HepG2 (cell line): ENCODE results near the gene LSS. TPM values are rescaled to one million over a fixed set of nuclear protein-coding genes. Genes with fewer than 3 reads are reported as not detected.

ENCODE experiments used
- ATAC-seq: fragments of 200-7000 bp; cut with Tn5 transposase; 3 replicates; pipeline ENCODE4 v1.9.1; 2020; ENCODE audit warnings: mild to moderate bottlenecking, moderate library complexity
- BruUV-seq: library from RNA; stranded (reverse); fragments of 400-500 nt; replicated peaks from 2 replicates; lab custom pipeline; 2021; lab: Mats Ljungman, UMichigan
- CTCF ChIA-PET: fragments of 300-600 bp; formaldehyde crosslinking; extraction: SDS; loops from one replicate; lab custom pipeline; 2021; ENCODE audit warnings: low total read pairs, inconsistent platforms, low intra/inter-chr PET ratio; lab: Yijun Ruan, JAX
- POLR2A ChIA-PET: fragments of 350-600 bp; sonication (Branson Sonifier 250); formaldehyde crosslinking; loops from one replicate; lab custom pipeline; 2020; ENCODE audit warnings: antibody characterized with exemption, inconsistent platforms; lab: Yijun Ruan, JAX
- DNase-seq: peaks from one replicate; pipeline ENCODE4 v3.0.0-alpha.2; 2015; ENCODE audit warnings: low spot score
- FAIRE-seq: peaks from 3 replicates; lab custom pipeline; 2011; peaks lifted over from hg19 to GRCh38; lab: Jason Lieb, UNC
- H2AFZ ChIP-seq: one replicate; pipeline ENCODE4 v1.6.1; 2011; ENCODE audit warnings: low read length, inconsistent platforms
- H3K27ac ChIP-seq: fragments of 300-600 bp; 3 replicates; pipeline ENCODE4 v1.8.0; 2011; ENCODE audit warnings: mixed run types, mild to moderate bottlenecking, mixed read lengths, low read length, inconsistent platforms; ENCODE audit not compliant: insufficient read depth; ENCODE audit errors: extremely low read length
- H3K27me3 ChIP-seq, 2 experiments: fragments of 200-600 bp in 1 of 2; 2 replicates in 1 of 2; 3 replicates in 1 of 2; pipeline versions ENCODE4 v1.6.0 to v1.8.0; 2011; ENCODE audit warnings: low read length in 2 of 2, mild to moderate bottlenecking in 2 of 2, moderate library complexity in 2 of 2, inconsistent platforms in 1 of 2; ENCODE audit not compliant: insufficient read depth in 2 of 2, control insufficient read depth in 1 of 2
- H3K36me3 ChIP-seq, 2 experiments: fragments of 200-600 bp in 1 of 2; replicated peaks in 1 of 2; 2 replicates in 1 of 2; 3 replicates in 1 of 2; pipeline versions ENCODE4 v1.5.1 to v1.8.0; 2011; ENCODE audit warnings: low read length in 2 of 2, inconsistent platforms in 1 of 2; ENCODE audit not compliant: insufficient read depth in 2 of 2, control insufficient read depth in 1 of 2
- H3K4me1 ChIP-seq: 2 replicates; pipeline ENCODE4 v1.5.1; 2012; ENCODE audit warnings: low read length, inconsistent platforms; ENCODE audit not compliant: insufficient read depth
- H3K4me2 ChIP-seq: 2 replicates; pipeline ENCODE4 v1.6.0; 2011; ENCODE audit warnings: low read depth, low read length, inconsistent platforms
- H3K4me3 ChIP-seq, 3 experiments: fragments of 200-600 bp in 1 of 3; sonication (generic), shearing (Covaris generic) in 1 of 3; replicated peaks in 1 of 3; 2 replicates each; pipeline ENCODE4 v1.5.1; 2011 to 2016; ENCODE audit warnings: low read length in 3 of 3, inconsistent platforms in 2 of 3, low read depth in 2 of 3, mild to moderate bottlenecking in 2 of 3, control low read depth in 1 of 3, mixed read lengths in 1 of 3; ENCODE audit not compliant: insufficient read depth in 1 of 3
- H3K79me2 ChIP-seq: one replicate; pipeline ENCODE4 v1.6.1; 2011; ENCODE audit warnings: low read length, inconsistent platforms; ENCODE audit not compliant: insufficient read depth
- H3K9ac ChIP-seq: 2 replicates; pipeline ENCODE4 v1.6.0; 2011; ENCODE audit warnings: mild to moderate bottlenecking, low read depth, low read length, inconsistent platforms; ENCODE audit not compliant: insufficient read depth
- H3K9me3 ChIP-seq: 2 replicates; pipeline ENCODE4 v1.5.1; 2012; ENCODE audit warnings: mild to moderate bottlenecking, low read length
- H4K20me1 ChIP-seq: 2 replicates; pipeline ENCODE4 v1.6.0; 2011; ENCODE audit warnings: inconsistent platforms, mild to moderate bottlenecking, low read length, moderate library complexity; ENCODE audit not compliant: insufficient read depth
- MAFK ChIP-seq, 2 experiments: IDR thresholded peaks in 1 of 2; conservative IDR thresholded peaks in 1 of 2; 2 replicates each; pipeline ENCODE4 v1.6.1; 2011; ENCODE audit warnings: improper control_type of control experiment in 2 of 2, low read length in 2 of 2
- MEF2D ChIP-seq: sonication (generic); formaldehyde crosslinking; IDR thresholded peaks from 2 replicates; pipeline ENCODE4 v1.5.1; 2020; ENCODE audit warnings: mild to moderate bottlenecking, missing genetic modification reagents
- NAIF1 ChIP-seq: sonication (generic); formaldehyde crosslinking; IDR thresholded peaks from 2 replicates; pipeline ENCODE4 v1.5.0; 2020; ENCODE audit warnings: mild to moderate bottlenecking, missing genetic modification reagents, borderline replicate concordance
- NFRKB ChIP-seq: fragments of 450-650 bp; IDR thresholded peaks from 2 replicates; pipeline ENCODE4 v1.6.1; 2017
- NR1H2 ChIP-seq: sonication (generic); formaldehyde crosslinking; IDR thresholded peaks from 2 replicates; pipeline ENCODE4 v1.8.1; 2022; ENCODE audit warnings: low read depth, missing genetic modification reagents, borderline replicate concordance
- RFXAP ChIP-seq: sonication (generic); formaldehyde crosslinking; IDR thresholded peaks from 2 replicates; pipeline ENCODE4 v1.4.0; 2020; ENCODE audit warnings: missing genetic modification reagents, borderline replicate concordance
- TARDBP ChIP-seq: sonication (generic); formaldehyde crosslinking; IDR thresholded peaks from 2 replicates; pipeline ENCODE4 v1.8.0; 2022; ENCODE audit warnings: mild to moderate bottlenecking, missing genetic modification reagents
- TBX3 ChIP-seq: fragments of 450-650 bp; IDR thresholded peaks from 2 replicates; pipeline ENCODE4 v1.6.1; 2017; ENCODE audit warnings: antibody characterized with exemption, mild to moderate bottlenecking, inconsistent platforms, borderline replicate concordance
- TCF7L2 ChIP-seq: IDR thresholded peaks from 2 replicates; pipeline ENCODE4 v1.6.1; 2011; ENCODE audit warnings: mild to moderate bottlenecking, low read depth, low read length, moderate library complexity
- ZBTB21 ChIP-seq: sonication (generic); formaldehyde crosslinking; IDR thresholded peaks from 2 replicates; pipeline ENCODE4 v1.4.0; 2020; ENCODE audit warnings: missing genetic modification reagents
- ZFP1 ChIP-seq: IDR thresholded peaks from 2 replicates; pipeline ENCODE4 v1.6.1; 2016
- ZMAT5 ChIP-seq: sonication (generic); formaldehyde crosslinking; IDR thresholded peaks from 2 replicates; pipeline ENCODE4 v1.5.0; 2020; ENCODE audit warnings: mild to moderate bottlenecking, low read depth, missing genetic modification reagents, borderline replicate concordance
- ZNF761 ChIP-seq: sonication (generic); formaldehyde crosslinking; conservative IDR thresholded peaks from 2 replicates; pipeline ENCODE4 v1.4.0; 2020; ENCODE audit warnings: mild to moderate bottlenecking, missing genetic modification reagents
- WGBS: methylation state at CpG from one replicate; pipeline ENCODE4 v1.1.6; 2017; ENCODE audit warnings: low lambda C conversion rate; 5-methylcytosine and 5-hydroxymethylcytosine counted together
- in situ Hi-C: cut with HindIII; loops from 2 replicates; pipeline ENCODE4 v1.10.0; 2017; ENCODE audit warnings: low pct_unique_long_range_greater_than_20kb; ENCODE audit not compliant: extremely low pct_ligation_motif_present
- intact Hi-C: fragments of 100-400 bp; cut with micrococcal nuclease; formaldehyde crosslinking; loops from one replicate; pipeline ENCODE4 v1.10.0; 2022; ENCODE audit not compliant: unreplicated experiment
- polyA plus RNA-seq, 8 experiments: library from polyadenylated mRNA; depleted of rRNA in 3 of 8; stranded (reverse) in 7 of 8; unstranded in 1 of 8; fragments of >200 nt; fragmentation: Illumina TruSeq in 4 of 8; extraction: Trizol in 4 of 8; gene quantifications; 2 replicates each; pipeline versions ENCODE4 v1.2.1 to v1.2.3, GENCODE V29; 2011 to 2016; ENCODE audit warnings: low read depth in 4 of 8, missing spikeins in 1 of 8, mixed read lengths in 1 of 8; ENCODE audit not compliant: insufficient read depth in 1 of 8
- total RNA-seq, 5 experiments: library from RNA; depleted of rRNA; stranded (reverse); fragments of >200 nt; fragmentation: Illumina TruSeq; extraction: Trizol; gene quantifications; 2 replicates each; pipeline ENCODE4 v1.2.3, GENCODE V29; 2016; ENCODE audit warnings: low read depth in 1 of 5
- TF ChIP-seq, protein P1 (sequence below), 2 experiments: IDR thresholded peaks; 2 replicates each; pipeline ENCODE4 v1.6.1; 2011 to 2012; ENCODE audit warnings: low read length in 2 of 2, borderline replicate concordance in 1 of 2, low read depth in 1 of 2, mild to moderate bottlenecking in 1 of 2, moderate library complexity in 1 of 2
- TF ChIP-seq, protein P2 (sequence below): sonication (generic); formaldehyde crosslinking; IDR thresholded peaks from 2 replicates; pipeline ENCODE4 v1.8.0; 2022; ENCODE audit warnings: mild to moderate bottlenecking, missing genetic modification reagents, borderline replicate concordance

Gene LSS
- total and polyA plus RNA-seq, 2 of the 13 experiments (the other 11 are each of a cell fraction or from before 2014, with no cell fraction given), result 72.6 to 113 TPM

GRCh38 chr21:46159390-46159789 lies 69.2 kb downstream of the LSS start:
- Histone ChIP-seq H3K9ac (no peak overlapping the region), H3K27me3 (no peaks in the 10 kb centered on the region; a peak in 1 of 5 replicates), H3K79me2 (peaks cover 11% of the 10 kb centered on the region), H3K9me3 (no peaks in the 10 kb centered on the region), H3K4me1 (peaks cover 26% of the 10 kb centered on the region), H3K4me3 (no peak overlapping the region), H3K27ac (no peak overlapping the region), H3K4me2 (no peak overlapping the region), H3K36me3 (no peaks in the 10 kb centered on the region), H2AFZ (no peak overlapping the region)
- intact Hi-C loops, result loop anchor here (5.0 kb wide), 1 partner anchor 68 kb away; the partner anchor contains the start of gene LSS
- CTCF ChIA-PET, result no interaction called here
- 89% methylated on average over 12 of the region's 12 CpGs for WGBS
- no TSS peak for BruUV-seq
- DNase-seq, result no peak
- POLR2A ChIA-PET, result no interaction called here
- in situ Hi-C loops, result no loop called here
- ATAC-seq, result no peak
- FAIRE-seq, result no peak
- TF ChIP-seq MEF2D (CRISPR knock-in tag), result no peak
- no peak for TF ChIP-seq ZNF761 (CRISPR knock-in tag)
- TF ChIP-seq NAIF1 (CRISPR knock-in tag), result no peak
- TF ChIP-seq RFXAP (CRISPR knock-in tag), result no peak
- no peak for TF ChIP-seq ZFP1 (CRISPR knock-in tag)
- TF ChIP-seq, protein P1, sequence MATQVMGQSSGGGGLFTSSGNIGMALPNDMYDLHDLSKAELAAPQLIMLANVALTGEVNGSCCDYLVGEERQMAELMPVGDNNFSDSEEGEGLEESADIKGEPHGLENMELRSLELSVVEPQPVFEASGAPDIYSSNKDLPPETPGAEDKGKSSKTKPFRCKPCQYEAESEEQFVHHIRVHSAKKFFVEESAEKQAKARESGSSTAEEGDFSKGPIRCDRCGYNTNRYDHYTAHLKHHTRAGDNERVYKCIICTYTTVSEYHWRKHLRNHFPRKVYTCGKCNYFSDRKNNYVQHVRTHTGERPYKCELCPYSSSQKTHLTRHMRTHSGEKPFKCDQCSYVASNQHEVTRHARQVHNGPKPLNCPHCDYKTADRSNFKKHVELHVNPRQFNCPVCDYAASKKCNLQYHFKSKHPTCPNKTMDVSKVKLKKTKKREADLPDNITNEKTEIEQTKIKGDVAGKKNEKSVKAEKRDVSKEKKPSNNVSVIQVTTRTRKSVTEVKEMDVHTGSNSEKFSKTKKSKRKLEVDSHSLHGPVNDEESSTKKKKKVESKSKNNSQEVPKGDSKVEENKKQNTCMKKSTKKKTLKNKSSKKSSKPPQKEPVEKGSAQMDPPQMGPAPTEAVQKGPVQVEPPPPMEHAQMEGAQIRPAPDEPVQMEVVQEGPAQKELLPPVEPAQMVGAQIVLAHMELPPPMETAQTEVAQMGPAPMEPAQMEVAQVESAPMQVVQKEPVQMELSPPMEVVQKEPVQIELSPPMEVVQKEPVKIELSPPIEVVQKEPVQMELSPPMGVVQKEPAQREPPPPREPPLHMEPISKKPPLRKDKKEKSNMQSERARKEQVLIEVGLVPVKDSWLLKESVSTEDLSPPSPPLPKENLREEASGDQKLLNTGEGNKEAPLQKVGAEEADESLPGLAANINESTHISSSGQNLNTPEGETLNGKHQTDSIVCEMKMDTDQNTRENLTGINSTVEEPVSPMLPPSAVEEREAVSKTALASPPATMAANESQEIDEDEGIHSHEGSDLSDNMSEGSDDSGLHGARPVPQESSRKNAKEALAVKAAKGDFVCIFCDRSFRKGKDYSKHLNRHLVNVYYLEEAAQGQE (IDR thresholded peaks at IDR 0.05; ENCODE audit: borderline replicate concordance in 1 of 2, low read depth in 1 of 2, low read length in 2 of 2), result no peak
- no peak for TF ChIP-seq ZMAT5 (CRISPR knock-in tag)
- no peak for TF ChIP-seq TCF7L2
- TF ChIP-seq ZBTB21 (CRISPR knock-in tag), result no peak
- no peak for TF ChIP-seq NFRKB
- TF ChIP-seq, protein P2, sequence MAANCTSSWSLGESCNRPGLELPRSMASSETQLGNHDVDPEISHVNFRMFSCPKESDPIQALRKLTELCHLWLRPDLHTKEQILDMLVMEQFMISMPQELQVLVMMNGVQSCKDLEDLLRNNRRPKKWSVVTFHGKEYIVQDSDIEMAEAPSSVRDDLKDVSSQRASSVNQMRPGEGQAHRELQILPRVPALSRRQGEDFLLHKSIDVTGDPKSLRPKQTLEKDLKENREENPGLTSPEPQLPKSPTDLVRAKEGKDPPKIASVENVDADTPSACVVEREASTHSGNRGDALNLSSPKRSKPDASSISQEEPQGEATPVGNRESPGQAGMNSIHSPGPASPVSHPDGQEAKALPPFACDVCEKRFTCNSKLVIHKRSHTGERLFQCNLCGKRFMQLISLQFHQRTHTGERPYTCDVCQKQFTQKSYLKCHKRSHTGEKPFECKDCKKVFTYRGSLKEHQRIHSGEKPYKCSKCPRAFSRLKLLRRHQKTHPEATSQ (CRISPR knock-in tag), result no peak
- TF ChIP-seq TARDBP, result no peak
- no peak for TF ChIP-seq MAFK (conservative IDR thresholded peaks at IDR 0.05 in 1 of 2, IDR thresholded peaks at IDR 0.05 in 1 of 2; ENCODE audit: low read length in 2 of 2)
- TF ChIP-seq TBX3, result no peak
- TF ChIP-seq NR1H2 (CRISPR knock-in tag), result no peak
- TF ChIP-seq, all 625 proteins: peak for 0
- H4K20me1 ChIP-seq, result no peaks in the 10 kb centered on the region
